Kidney epithelial cell (primary cell): Measurements from ENCODE around the gene SEMA3E. TPM values are rescaled to one million over a fixed set of nuclear protein-coding genes. Genes with fewer than 3 reads are reported as not detected.

Experiments used
- DNase-seq: peaks from one replicate; pipeline ENCODE4 v3.0.0-alpha.2; 2010; ENCODE audit warnings: low read depth
- H3K27me3 ChIP-seq: 2 replicates; pipeline ENCODE4 v1.6.0; 2011; ENCODE audit warnings: low read length; ENCODE audit not compliant: control insufficient read depth, insufficient read depth
- H3K36me3 ChIP-seq: 2 replicates; pipeline ENCODE4 v1.5.1; 2011; ENCODE audit warnings: low read length; ENCODE audit not compliant: control insufficient read depth, insufficient read depth
- H3K4me3 ChIP-seq: 2 replicates; pipeline ENCODE4 v1.5.1; 2011; ENCODE audit warnings: low read depth, mild to moderate bottlenecking, control low read depth, low read length
- CTCF ChIP-seq: IDR thresholded peaks from 2 replicates; pipeline ENCODE4 v1.5.1; 2011; ENCODE audit warnings: mild to moderate bottlenecking, moderate library complexity, low read length, control low read depth, inconsistent platforms; ENCODE audit not compliant: insufficient read depth, poor library complexity, severe bottlenecking
- total RNA-seq: library from RNA; depleted of rRNA; stranded (reverse); fragments of >200 nt; gene quantifications from 2 replicates; pipeline ENCODE4 v1.2.3, GENCODE V29; 2015

The SEMA3E gene
- total RNA-seq, 1 donor from 2014 or later: not detected

GRCh38 chr7:83478616-83479015 is 170.3 kb downstream of the SEMA3E start:
- TF ChIP-seq CTCF: no peak
- Histone ChIP-seq H3K4me3 (no peak overlapping the region), H3K27me3 (no peaks in the 10 kb centered on the region), H3K36me3 (no peaks in the 10 kb centered on the region)
- DNase-seq: no peak

GRCh38 chr7:83476511-83477050 is 172.4 kb downstream of the SEMA3E start:
- no peaks in the 10 kb centered on the region for H3K36me3 ChIP-seq
- no peak overlapping the region for H3K4me3 ChIP-seq
- H3K27me3 ChIP-seq: no peaks in the 10 kb centered on the region
- no peak for TF ChIP-seq CTCF
- DNase-seq: no peak

- TF ChIP-seq CTCF: no peak
- DNase-seq: no peak
- Histone ChIP-seq H3K36me3 (no peaks in the 10 kb centered on the region), H3K4me3 (no peak overlapping the region), H3K27me3 (no peaks in the 10 kb centered on the region)
Measured at GRCh38 chr7:83475420-83475819, 173.5 kb downstream of the SEMA3E start.

GRCh38 chr7:83472376-83472775 is 176.6 kb downstream of the SEMA3E start:
- TF ChIP-seq CTCF: no peak
- Histone ChIP-seq H3K4me3 (no peak overlapping the region), H3K36me3 (no peaks in the 10 kb centered on the region), H3K27me3 (no peaks in the 10 kb centered on the region)
- no peak for DNase-seq

GRCh38 chr7:83469491-83469890 is 179.4 kb downstream of the SEMA3E start:
- TF ChIP-seq CTCF: no peak
- H3K27me3 ChIP-seq: no peaks in the 10 kb centered on the region
- no peak overlapping the region for H3K4me3 ChIP-seq
- H3K36me3 ChIP-seq: no peaks in the 10 kb centered on the region
- DNase-seq: no peak

GRCh38 chr7:83469076-83469475 is 179.9 kb downstream of the SEMA3E start:
- no peak overlapping the region for H3K4me3 ChIP-seq
- TF ChIP-seq CTCF: no peak
- no peak for DNase-seq
- H3K36me3 ChIP-seq: no peaks in the 10 kb centered on the region
- no peaks in the 10 kb centered on the region for H3K27me3 ChIP-seq
